ENCODE measurements around the gene LCE4A. TPM values are rescaled to one million over a fixed set of nuclear protein-coding genes. Genes with fewer than 3 reads are reported as not detected.
"Not testable (repeated sequence)": the region's sequence is repeated elsewhere in the genome, so short reads cannot be mapped to it uniquely, and the experiment has no call there.

LCE4A gene
- total RNA-seq, result not detected
- long read RNA-seq, result 0 reads

- intact Hi-C loops (cut with DNase I), result no loop called here
- no peak for DNase-seq (ENCODE audit: low spot score)
Measured at GRCh38 chr1:152707860-152708259, at the start of gene LCE4A. LCE4A (plus strand) TSS chr1:152708160; CDS start chr1:152709076, 916 bp downstream.

GRCh38 chr1:152658649-152659048 is 49.3 kb upstream of the LCE4A start:
- intact Hi-C loops (cut with DNase I), result no loop called here
- DNase-seq (ENCODE audit: low spot score), result no peak

GRCh38 chr1:152663098-152663497 is 44.9 kb upstream of the LCE4A start, which contains the start of gene LCE2D:
LCE2D (plus strand) TSS chr1:152663380; CDS start chr1:152664106, 726 bp downstream.
- DNase-seq (ENCODE audit: low spot score), result no peak
- intact Hi-C loops (cut with DNase I), result no loop called here

GRCh38 chr1:152666171-152666570 is 41.8 kb upstream of the LCE4A start:
- DNase-seq (ENCODE audit: low spot score); intact Hi-C loops (cut with DNase I): not testable (repeated sequence)

- intact Hi-C loops (cut with DNase I), result no loop called here
- DNase-seq (ENCODE audit: low spot score), result no peak
Measured at GRCh38 chr1:152667648-152668047, 40.3 kb upstream of the LCE4A start.

GRCh38 chr1:152673016-152673415 is 34.9 kb upstream of the LCE4A start:
- intact Hi-C loops (cut with DNase I), result no loop called here
- no peak for DNase-seq (ENCODE audit: low spot score)

- DNase-seq (ENCODE audit: low spot score); intact Hi-C loops (cut with DNase I): not testable (repeated sequence)
Measured at GRCh38 chr1:152674983-152675382, 33.0 kb upstream of the LCE4A start, which contains the start of gene LCE2C. LCE2C (plus strand) TSS chr1:152675279; CDS start chr1:152676016, 737 bp downstream.

- no peak for DNase-seq (ENCODE audit: low spot score)
- intact Hi-C loops (cut with DNase I), result no loop called here
Measured at GRCh38 chr1:152679459-152679858, 28.5 kb upstream of the LCE4A start.

GRCh38 chr1:152681616-152682015 is 26.3 kb upstream of the LCE4A start:
- intact Hi-C loops (cut with DNase I), result no loop called here
- DNase-seq (ENCODE audit: low spot score), result no peak

- intact Hi-C loops (cut with DNase I), result no loop called here
- DNase-seq (ENCODE audit: low spot score), result no peak
Measured at GRCh38 chr1:152683846-152684245, 24.1 kb upstream of the LCE4A start.

GRCh38 chr1:152685823-152686222 is 22.1 kb upstream of the LCE4A start, which contains the start of gene LCE2B:
LCE2B (plus strand) TSS chr1:152686123; CDS start chr1:152686844, 721 bp downstream.
- intact Hi-C loops (cut with DNase I); DNase-seq (ENCODE audit: low spot score): not testable (repeated sequence)

- intact Hi-C loops (cut with DNase I), result no loop called here
- no peak for DNase-seq (ENCODE audit: low spot score)
Measured at GRCh38 chr1:152697701-152698600, 10.0 kb upstream of the LCE4A start, which contains the start of gene LCE2A. LCE2A (plus strand) TSS chr1:152698345; CDS start chr1:152698902, 557 bp downstream.

- no peak for DNase-seq (ENCODE audit: low spot score)
Measured at GRCh38 chr1:152699746-152700145, 8.2 kb upstream of the LCE4A start.

GRCh38 chr1:152718238-152718637 is 10.3 kb downstream of the LCE4A start:
- intact Hi-C loops (cut with DNase I), result no loop called here

More at GRCh38 chr1:152699746-152700145, 8.2 kb upstream of the LCE4A start:
- intact Hi-C loops (cut with DNase I), result no loop called here

GRCh38 chr1:152725261-152725660 is 17.3 kb downstream of the LCE4A start:
- no peak for DNase-seq (ENCODE audit: low spot score)
- intact Hi-C loops (cut with DNase I), result no loop called here

More at GRCh38 chr1:152718238-152718637, 10.3 kb downstream of the LCE4A start:
- DNase-seq (ENCODE audit: low spot score), result no peak

- intact Hi-C loops (cut with DNase I), result no loop called here
- DNase-seq (ENCODE audit: low spot score), result no peak
Measured at GRCh38 chr1:152728986-152729385, 21.0 kb downstream of the LCE4A start.

GRCh38 chr1:152735648-152736047 is 27.7 kb downstream of the LCE4A start:
- no peak for DNase-seq (ENCODE audit: low spot score)
- intact Hi-C loops (cut with DNase I), result no loop called here

GRCh38 chr1:152737997-152738396 is 30.0 kb downstream of the LCE4A start:
- intact Hi-C loops (cut with DNase I), result no loop called here
- no peak for DNase-seq (ENCODE audit: low spot score)

- DNase-seq (ENCODE audit: low spot score), result no peak
- intact Hi-C loops (cut with DNase I), result no loop called here
Measured at GRCh38 chr1:152739841-152740240, 31.9 kb downstream of the LCE4A start.

GRCh38 chr1:152741656-152742055 is 33.7 kb downstream of the LCE4A start:
- intact Hi-C loops (cut with DNase I), result no loop called here
- DNase-seq (ENCODE audit: low spot score), result no peak

Data from cardiac septum (tissue), 1 donor.